ENCODE results near the gene UXS1.

Gene UXS1

DNA sequence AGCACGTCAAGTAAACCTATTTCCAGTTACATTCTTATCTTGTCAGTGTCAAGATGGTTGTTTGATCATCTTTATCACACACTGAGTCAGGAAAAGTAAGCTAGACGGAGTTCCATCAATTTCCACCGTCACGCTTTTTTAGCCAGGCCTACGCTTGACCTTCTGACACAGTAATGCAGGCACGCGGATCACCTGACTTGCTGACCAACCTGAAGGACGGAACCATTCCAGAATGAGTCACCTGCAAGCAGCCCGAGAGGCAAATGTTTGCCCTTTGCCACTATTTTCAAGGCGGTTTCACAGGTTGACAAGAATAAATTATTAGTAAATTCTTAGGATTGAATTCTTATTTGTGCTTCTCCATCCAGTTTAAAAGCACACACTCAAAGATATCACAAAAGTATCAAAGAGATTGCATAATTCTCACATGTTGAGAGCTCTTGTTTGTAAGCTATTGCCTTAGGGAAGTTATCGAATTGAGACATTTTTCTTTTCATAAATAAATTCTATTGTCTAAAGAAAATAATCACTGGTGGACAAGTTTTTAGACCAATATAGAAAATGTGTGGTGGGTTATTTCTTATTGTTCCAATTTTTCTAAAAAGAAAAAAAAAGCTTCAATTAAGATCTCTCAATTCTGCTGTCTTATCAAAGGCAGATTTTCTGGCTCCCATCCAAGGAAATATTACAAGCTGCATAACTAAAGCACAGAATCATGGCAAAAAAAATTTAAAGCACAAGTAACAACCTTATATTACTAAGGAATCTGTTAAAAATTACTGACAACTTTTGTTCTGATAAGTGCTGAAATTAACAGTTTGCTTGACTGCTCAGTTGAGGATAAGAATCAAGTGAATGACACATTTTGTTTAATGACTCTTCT is 31.9 kb downstream of the UXS1 start:
- Histone ChIP-seq H3K4me3 (ENCODE audit: low read depth, low read length) (no peak overlapping the region), H3K79me2 (ENCODE audit: control insufficient read depth, insufficient read depth, low read length, unreplicated experiment) (peaks cover 4% of the 10 kb centered on the region), H3K27me3 (ENCODE audit: insufficient read depth, low read length) (no peaks in the 10 kb centered on the region), H2AFZ (ENCODE audit: low read length, unreplicated experiment) (no peak overlapping the region), H3K4me1 (ENCODE audit: control insufficient read depth, insufficient read depth, low read length, unreplicated experiment) (no peaks in the 10 kb centered on the region), H3K36me3 (ENCODE audit: insufficient read depth, low read length) (no peaks in the 10 kb centered on the region), H3K27ac (ENCODE audit: low read depth, low read length) (no peak overlapping the region)

DNA sequence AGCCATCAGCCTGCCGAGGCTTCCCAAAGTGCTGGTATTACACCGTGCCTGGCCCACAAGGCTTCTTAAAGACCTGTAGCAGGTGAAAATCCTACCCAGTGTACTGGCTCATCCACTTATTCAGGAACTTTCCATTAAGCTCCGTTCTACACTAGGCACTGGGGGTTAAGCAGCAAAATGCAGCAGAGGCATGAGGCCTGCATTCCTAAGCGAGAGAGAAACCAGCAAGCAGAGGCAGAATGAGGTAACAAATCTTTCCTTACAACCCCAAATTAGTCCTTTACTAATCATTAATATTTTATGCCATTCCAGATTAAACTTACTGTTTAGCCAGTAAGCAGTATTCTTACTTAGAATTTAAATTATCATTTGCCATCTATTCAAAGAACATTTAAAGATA is 32.8 kb downstream of the UXS1 start:
- Histone ChIP-seq H3K27me3 (ENCODE audit: insufficient read depth, low read length) (no peaks in the 10 kb centered on the region), H2AFZ (ENCODE audit: low read length, unreplicated experiment) (no peak overlapping the region), H3K4me1 (ENCODE audit: control insufficient read depth, insufficient read depth, low read length, unreplicated experiment) (peaks cover 1% of the 10 kb centered on the region), H3K4me3 (ENCODE audit: low read depth, low read length) (no peak overlapping the region), H3K79me2 (ENCODE audit: control insufficient read depth, insufficient read depth, low read length, unreplicated experiment) (peaks cover 4% of the 10 kb centered on the region), H3K27ac (ENCODE audit: low read depth, low read length) (no peak overlapping the region), H3K36me3 (ENCODE audit: insufficient read depth, low read length) (no peaks in the 10 kb centered on the region)

DNA sequence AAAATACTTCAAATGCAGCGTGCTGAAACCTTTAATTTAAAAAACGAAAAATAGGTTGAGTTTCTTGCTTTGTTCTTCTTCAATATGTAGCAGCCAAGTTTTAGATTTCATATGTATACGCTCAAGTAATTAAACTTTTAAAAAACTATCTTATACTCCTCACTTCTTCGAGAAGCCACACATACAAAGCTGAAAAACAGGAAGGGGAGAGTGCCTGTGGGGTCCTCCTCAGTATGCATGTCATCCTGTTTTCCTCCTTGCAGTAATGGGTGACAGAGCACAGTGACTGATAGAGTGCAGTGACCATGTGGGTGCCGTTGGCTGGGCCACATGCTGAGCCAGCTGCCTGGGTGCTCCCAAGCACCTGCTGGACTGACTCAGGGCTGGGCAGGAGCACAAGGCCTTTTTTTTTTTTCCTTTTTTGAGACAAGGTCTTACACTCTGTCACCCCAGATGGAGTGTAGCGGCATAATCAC is 33.3 kb downstream of the UXS1 start:
- Histone ChIP-seq H2AFZ (ENCODE audit: low read length, unreplicated experiment) (no peak overlapping the region), H3K36me3 (ENCODE audit: insufficient read depth, low read length) (no peaks in the 10 kb centered on the region), H3K27me3 (ENCODE audit: insufficient read depth, low read length) (no peaks in the 10 kb centered on the region), H3K4me3 (ENCODE audit: low read depth, low read length) (no peak overlapping the region), H3K27ac (ENCODE audit: low read depth, low read length) (no peak overlapping the region), H3K79me2 (ENCODE audit: control insufficient read depth, insufficient read depth, low read length, unreplicated experiment) (peaks cover 4% of the 10 kb centered on the region), H3K4me1 (ENCODE audit: control insufficient read depth, insufficient read depth, low read length, unreplicated experiment) (peaks cover 3% of the 10 kb centered on the region)

DNA sequence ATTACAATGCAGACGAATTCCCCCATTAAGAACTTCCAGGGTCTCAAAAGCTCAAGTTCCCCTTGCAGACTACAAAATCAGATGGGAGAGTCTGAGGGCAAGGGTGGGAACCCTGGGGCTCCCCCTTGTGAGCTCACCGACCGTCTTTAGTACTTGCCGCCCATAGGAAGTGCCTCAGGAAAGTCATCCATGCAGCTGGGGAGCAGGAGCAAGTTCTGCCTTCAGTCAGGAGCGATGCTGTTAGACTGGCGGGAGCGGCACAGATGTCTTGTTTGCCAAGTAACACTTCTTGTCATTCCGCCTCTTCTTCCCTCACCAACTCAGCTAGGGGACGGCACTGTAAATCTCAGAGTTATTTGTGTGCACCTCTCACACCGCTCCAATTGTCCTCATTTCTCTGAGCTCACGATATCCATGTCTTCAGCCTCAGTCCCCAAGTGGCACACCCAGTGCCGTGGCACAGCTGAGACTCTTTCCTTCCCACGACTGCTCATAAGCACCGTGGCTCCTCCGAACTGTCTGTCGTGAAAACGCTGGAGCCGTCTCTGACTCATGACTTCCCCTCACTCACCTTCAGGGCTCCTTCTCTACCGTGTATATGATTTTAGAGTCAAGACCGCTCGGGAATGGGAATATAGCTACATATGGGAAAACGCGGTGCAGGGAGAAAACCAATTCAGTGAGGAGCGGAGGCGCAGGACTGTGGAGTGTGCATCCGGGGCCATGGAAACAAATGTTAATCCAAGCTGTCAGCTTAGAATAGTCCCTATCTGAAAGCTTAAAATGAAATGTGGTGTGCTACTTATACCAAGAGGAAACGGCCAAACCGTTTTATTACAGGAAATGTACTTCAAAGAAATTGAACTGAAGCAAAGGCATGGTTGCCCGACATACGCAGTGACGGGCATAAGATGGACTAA is 34.0 kb downstream of the UXS1 start:
- Histone ChIP-seq H3K27ac (ENCODE audit: low read depth, low read length) (no peak overlapping the region), H3K27me3 (ENCODE audit: insufficient read depth, low read length) (no peaks in the 10 kb centered on the region), H2AFZ (ENCODE audit: low read length, unreplicated experiment) (no peak overlapping the region), H3K79me2 (ENCODE audit: control insufficient read depth, insufficient read depth, low read length, unreplicated experiment) (peaks cover 3% of the 10 kb centered on the region), H3K4me3 (ENCODE audit: low read depth, low read length) (no peak overlapping the region), H3K36me3 (ENCODE audit: insufficient read depth, low read length) (no peaks in the 10 kb centered on the region), H3K4me1 (ENCODE audit: control insufficient read depth, insufficient read depth, low read length, unreplicated experiment) (peaks cover 3% of the 10 kb centered on the region)

DNA sequence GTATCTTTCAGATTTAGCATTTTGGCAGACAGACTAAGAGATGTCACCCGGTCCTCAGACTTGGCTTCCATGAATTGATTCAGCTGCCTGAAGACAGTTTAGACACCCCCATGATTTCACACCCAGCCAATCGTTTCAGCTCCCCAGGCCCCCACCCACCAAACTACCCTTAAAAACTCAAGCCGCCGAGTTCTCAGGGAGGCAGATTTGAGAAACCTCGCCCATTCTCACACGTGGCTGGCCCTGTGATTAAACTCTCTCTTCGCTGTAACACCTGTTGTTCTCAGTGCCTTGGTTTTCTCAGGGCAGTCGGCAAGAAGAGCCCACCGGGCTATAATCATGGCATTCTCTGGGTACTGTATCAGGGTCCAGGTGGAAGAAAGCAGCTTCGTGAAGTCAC is 35.2 kb downstream of the UXS1 start:
- H3K27ac ChIP-seq (ENCODE audit: low read depth, low read length): no peak overlapping the region
- H3K36me3 ChIP-seq (ENCODE audit: insufficient read depth, low read length): peaks cover 9% of the 10 kb centered on the region; the same call in 1 of the 2 replicates
- H3K79me2 ChIP-seq (ENCODE audit: control insufficient read depth, insufficient read depth, low read length, unreplicated experiment): no peaks in the 10 kb centered on the region
- no peak overlapping the region for H3K4me3 ChIP-seq (ENCODE audit: low read depth, low read length)
- no peaks in the 10 kb centered on the region for H3K27me3 ChIP-seq (ENCODE audit: insufficient read depth, low read length)
- no peak overlapping the region for H2AFZ ChIP-seq (ENCODE audit: low read length, unreplicated experiment)
- peaks cover 3% of the 10 kb centered on the region for H3K4me1 ChIP-seq (ENCODE audit: control insufficient read depth, insufficient read depth, low read length, unreplicated experiment)

DNA sequence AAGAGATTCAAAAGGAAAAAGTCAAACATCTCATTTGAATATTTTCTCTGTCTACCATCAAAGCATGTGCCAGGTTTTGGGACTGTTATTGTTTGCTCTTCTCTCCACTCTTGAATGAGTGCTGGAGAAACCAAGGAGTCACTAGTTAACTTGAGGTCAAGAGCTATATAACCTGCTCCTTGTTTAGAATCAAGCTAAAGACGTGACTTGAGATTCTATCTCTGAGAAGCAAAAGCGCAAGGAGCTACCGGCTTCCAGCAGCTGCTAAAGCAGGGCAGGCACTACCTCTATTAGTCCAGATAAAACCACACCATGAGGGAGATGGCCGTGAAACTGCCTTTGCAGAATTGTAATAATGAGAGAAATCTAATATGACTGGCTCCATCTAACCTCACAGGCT is 36.0 kb downstream of the UXS1 start:
- H3K79me2 ChIP-seq (ENCODE audit: control insufficient read depth, insufficient read depth, low read length, unreplicated experiment): no peaks in the 10 kb centered on the region
- H3K4me1 ChIP-seq (ENCODE audit: control insufficient read depth, insufficient read depth, low read length, unreplicated experiment): peaks cover 3% of the 10 kb centered on the region
- peaks cover 14% of the 10 kb centered on the region for H3K36me3 ChIP-seq (ENCODE audit: insufficient read depth, low read length)

DNA sequence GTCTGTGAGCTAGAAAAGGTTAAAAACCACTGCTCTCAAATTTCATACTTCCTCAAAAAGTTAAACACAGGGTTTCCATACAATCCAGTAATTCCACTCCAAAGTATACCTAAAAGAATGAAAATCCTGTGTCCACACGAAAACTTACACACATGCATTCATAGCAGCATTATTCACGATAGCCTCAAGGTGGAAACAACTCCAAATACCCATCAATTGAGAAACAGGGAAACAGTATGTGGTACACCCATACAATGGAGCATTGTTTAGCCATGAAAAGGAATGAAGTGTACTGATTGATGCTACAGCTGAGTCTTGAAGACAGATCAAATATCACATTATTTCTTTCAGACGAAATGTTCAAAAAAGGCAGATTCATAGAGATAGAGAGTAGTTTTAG is 36.7 kb downstream of the UXS1 start:
- Histone ChIP-seq H3K27me3 (ENCODE audit: insufficient read depth, low read length) (no peaks in the 10 kb centered on the region), H3K4me1 (ENCODE audit: control insufficient read depth, insufficient read depth, low read length, unreplicated experiment) (peaks cover 3% of the 10 kb centered on the region), H2AFZ (ENCODE audit: low read length, unreplicated experiment) (no peak overlapping the region), H3K79me2 (ENCODE audit: control insufficient read depth, insufficient read depth, low read length, unreplicated experiment) (no peaks in the 10 kb centered on the region), H3K4me3 (ENCODE audit: low read depth, low read length) (no peak overlapping the region), H3K27ac (ENCODE audit: low read depth, low read length) (no peak overlapping the region), H3K36me3 (ENCODE audit: insufficient read depth, low read length) (peaks cover 18% of the 10 kb centered on the region)

More for the DNA sequence above, 36.0 kb downstream of the UXS1 start:
- Histone ChIP-seq H3K27me3 (ENCODE audit: insufficient read depth, low read length) (no peaks in the 10 kb centered on the region), H3K27ac (ENCODE audit: low read depth, low read length) (no peak overlapping the region), H2AFZ (ENCODE audit: low read length, unreplicated experiment) (no peak overlapping the region), H3K4me3 (ENCODE audit: low read depth, low read length) (no peak overlapping the region)

DNA sequence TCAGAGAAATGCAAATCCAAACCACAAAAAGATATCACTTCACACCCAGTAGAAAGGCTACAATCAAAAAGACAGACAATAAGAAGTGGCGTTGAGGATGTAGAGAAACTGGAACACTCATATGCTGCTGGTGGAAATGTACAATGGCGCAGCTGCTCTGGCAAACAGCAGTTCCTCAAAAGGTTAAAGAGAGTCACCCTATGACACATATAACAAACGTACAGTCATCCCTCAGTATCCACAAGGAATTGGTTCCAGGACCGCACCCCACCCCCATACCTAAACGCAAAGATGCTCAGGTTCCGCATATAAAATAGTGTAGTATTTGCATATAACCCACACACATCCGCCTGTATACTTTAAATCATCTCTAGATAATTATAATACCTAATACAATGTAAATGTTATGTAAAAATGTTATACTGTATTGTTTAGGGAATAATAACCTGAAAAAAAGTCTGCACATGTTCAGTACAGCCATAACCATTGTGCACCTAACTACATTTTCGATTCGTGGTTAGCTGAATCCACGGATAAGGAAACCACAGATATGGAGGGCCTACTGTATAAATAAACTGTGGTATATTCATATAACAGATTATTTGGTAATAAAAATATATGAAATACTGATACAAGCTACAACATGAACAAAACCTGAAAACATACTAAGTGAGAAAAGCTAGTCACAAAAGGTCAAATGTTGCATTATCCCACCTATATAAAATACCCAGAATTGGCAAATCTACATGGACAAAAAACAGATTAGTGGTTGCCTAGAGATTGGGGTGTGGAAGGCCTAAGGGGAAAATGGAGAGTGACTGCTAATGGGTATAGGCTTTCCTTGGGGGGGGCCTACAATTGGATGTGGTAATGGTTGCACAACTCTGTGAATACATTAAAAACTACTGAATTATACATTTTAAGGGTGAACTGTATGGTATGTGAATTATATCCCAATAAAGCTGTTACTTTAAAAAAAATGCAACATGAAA is 37.5 kb downstream of the UXS1 start:
- no peak overlapping the region for H3K27ac ChIP-seq (ENCODE audit: low read depth, low read length)
- no peak overlapping the region for H2AFZ ChIP-seq (ENCODE audit: low read length, unreplicated experiment)
- no peaks in the 10 kb centered on the region for H3K79me2 ChIP-seq (ENCODE audit: control insufficient read depth, insufficient read depth, low read length, unreplicated experiment)
- peaks cover 3% of the 10 kb centered on the region for H3K4me1 ChIP-seq (ENCODE audit: control insufficient read depth, insufficient read depth, low read length, unreplicated experiment)
- H3K36me3 ChIP-seq (ENCODE audit: insufficient read depth, low read length): peaks cover 18% of the 10 kb centered on the region
- H3K27me3 ChIP-seq (ENCODE audit: insufficient read depth, low read length): no peaks in the 10 kb centered on the region
- no peak overlapping the region for H3K4me3 ChIP-seq (ENCODE audit: low read depth, low read length)

DNA sequence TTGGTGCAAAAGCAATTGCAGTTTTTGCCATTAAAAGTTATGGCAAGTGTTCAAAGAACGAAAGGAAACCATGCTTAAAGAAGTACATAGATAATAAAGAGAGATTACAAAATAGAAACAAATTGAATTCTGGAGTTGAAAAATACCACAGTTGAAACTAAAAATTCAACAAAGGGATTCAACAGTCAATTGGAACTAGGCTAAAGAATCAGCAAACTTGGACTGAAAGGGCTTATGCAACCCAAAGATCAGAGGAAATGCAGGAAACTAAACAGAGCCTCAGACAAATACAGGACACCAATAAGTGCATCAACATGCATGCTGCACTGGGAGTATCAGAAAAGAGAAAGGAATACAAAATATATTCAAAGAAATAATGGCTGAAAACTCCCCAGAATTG is 40.3 kb downstream of the UXS1 start:
- H3K36me3 ChIP-seq (ENCODE audit: insufficient read depth, low read length): peaks cover 18% of the 10 kb centered on the region
- H3K4me3 ChIP-seq (ENCODE audit: low read depth, low read length): no peak overlapping the region
- no peaks in the 10 kb centered on the region for H3K79me2 ChIP-seq (ENCODE audit: control insufficient read depth, insufficient read depth, low read length, unreplicated experiment)
- H2AFZ ChIP-seq (ENCODE audit: low read length, unreplicated experiment): no peak overlapping the region
- H3K27me3 ChIP-seq (ENCODE audit: insufficient read depth, low read length): no peaks in the 10 kb centered on the region
- peaks cover 3% of the 10 kb centered on the region for H3K4me1 ChIP-seq (ENCODE audit: control insufficient read depth, insufficient read depth, low read length, unreplicated experiment)
- H3K27ac ChIP-seq (ENCODE audit: low read depth, low read length): no peak overlapping the region

DNA sequence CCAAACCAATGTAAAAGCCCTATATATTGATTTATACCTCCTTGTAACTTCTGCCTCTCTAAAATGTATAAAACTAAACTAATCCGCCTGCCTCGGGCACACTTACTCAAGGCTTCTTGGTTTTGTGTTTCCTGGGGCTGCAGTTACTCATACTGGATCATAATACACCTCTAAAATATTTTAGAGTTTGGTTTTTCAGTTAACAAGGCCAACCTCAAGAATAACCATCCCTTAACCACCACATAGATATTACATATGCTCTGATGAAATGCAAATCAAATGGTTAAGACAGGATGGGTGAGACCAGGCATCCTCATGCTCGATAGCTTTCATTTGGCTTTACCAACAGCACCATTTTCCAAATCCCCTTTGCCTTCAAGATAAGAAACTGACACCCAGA is 46.4 kb downstream of the UXS1 start:
- no peaks in the 10 kb centered on the region for H3K27me3 ChIP-seq (ENCODE audit: insufficient read depth, low read length)
- H3K79me2 ChIP-seq (ENCODE audit: control insufficient read depth, insufficient read depth, low read length, unreplicated experiment): no peaks in the 10 kb centered on the region
- H3K36me3 ChIP-seq (ENCODE audit: insufficient read depth, low read length): no peaks in the 10 kb centered on the region
- 0 out of 2 replicates have a peak overlapping the region, but pooled peaks have one; percentile 53 for H3K27ac ChIP-seq (ENCODE audit: low read depth, low read length)
- no peak overlapping the region for H3K4me3 ChIP-seq (ENCODE audit: low read depth, low read length)
- H3K4me1 ChIP-seq (ENCODE audit: control insufficient read depth, insufficient read depth, low read length, unreplicated experiment): peaks cover 16% of the 10 kb centered on the region
- H2AFZ ChIP-seq (ENCODE audit: low read length, unreplicated experiment): peak overlapping the region; percentile 39

Data from ACC112 (cell line).